Measurements from ENCODE around the gene COX14. TPM values are rescaled to one million over a fixed set of nuclear protein-coding genes. Genes with fewer than 3 reads are reported as not detected.

The COX14 gene
- total RNA-seq, 1 experiment from 2014 or later = 41.0 TPM

- Histone ChIP-seq H3K79me2 (ENCODE audit: insufficient read depth, low read length) (no peaks in the 10 kb centered on the region), H3K27me3 (ENCODE audit: insufficient read depth, low read length) (no peaks in the 10 kb centered on the region), H3K9ac (ENCODE audit: low read length) (no peak overlapping the region), H3K9me3 (ENCODE audit: control insufficient read depth in 1 of 2, insufficient read depth in 1 of 2, low read depth in 1 of 2, low read length in 2 of 2) (no peaks in the 10 kb centered on the region), H3K9me2 (ENCODE audit: insufficient read depth) (no peaks in the 10 kb centered on the region), H2AFZ (ENCODE audit: low read depth, low read length, poor library complexity, severe bottlenecking) (no peak overlapping the region), H3K4me1 (ENCODE audit: control insufficient read depth in 1 of 2, insufficient read depth in 2 of 2, low read length in 2 of 2) (no peaks in the 10 kb centered on the region), H3K4me2 (ENCODE audit: low read length) (no peak overlapping the region), H3K27ac (ENCODE audit: low read depth, low read length) (no peak overlapping the region), H3K4me3 (replicated peaks in 1 of 2; ENCODE audit: low read depth in 1 of 2, low read length in 2 of 2) (no peak overlapping the region), H4K20me1 (ENCODE audit: insufficient read depth) (no peaks in the 10 kb centered on the region), H3K36me3 (ENCODE audit: control insufficient read depth in 1 of 2, insufficient read depth in 2 of 2, low read length in 2 of 2) (peaks cover 22 to 23% of the 10 kb centered on the region in 2 experiments)
- ATAC-seq (no peak), DNase-seq (ENCODE audit: low read depth, low spot score) (no peak)
- TF ChIP-seq EZH2 (IDR thresholded peaks at IDR 0.05) = no peak
- ChIA-PET CTCF (no interaction called here), POLR2A (no interaction called here), RAD21 (ENCODE audit: low non-redundant PET in 1 of 2, low total read pairs in 2 of 2, uncharacterized antibody in 2 of 2, unreplicated experiment in 2 of 2) (no interaction called here)
- no TSS peak for BruUV-seq (replicated peaks)
- intact Hi-C loops (cut with micrococcal nuclease) = no loop called here
Observed at GRCh38 chr12:50129290-50129689, 17.3 kb downstream of the COX14 start.

DNA sequence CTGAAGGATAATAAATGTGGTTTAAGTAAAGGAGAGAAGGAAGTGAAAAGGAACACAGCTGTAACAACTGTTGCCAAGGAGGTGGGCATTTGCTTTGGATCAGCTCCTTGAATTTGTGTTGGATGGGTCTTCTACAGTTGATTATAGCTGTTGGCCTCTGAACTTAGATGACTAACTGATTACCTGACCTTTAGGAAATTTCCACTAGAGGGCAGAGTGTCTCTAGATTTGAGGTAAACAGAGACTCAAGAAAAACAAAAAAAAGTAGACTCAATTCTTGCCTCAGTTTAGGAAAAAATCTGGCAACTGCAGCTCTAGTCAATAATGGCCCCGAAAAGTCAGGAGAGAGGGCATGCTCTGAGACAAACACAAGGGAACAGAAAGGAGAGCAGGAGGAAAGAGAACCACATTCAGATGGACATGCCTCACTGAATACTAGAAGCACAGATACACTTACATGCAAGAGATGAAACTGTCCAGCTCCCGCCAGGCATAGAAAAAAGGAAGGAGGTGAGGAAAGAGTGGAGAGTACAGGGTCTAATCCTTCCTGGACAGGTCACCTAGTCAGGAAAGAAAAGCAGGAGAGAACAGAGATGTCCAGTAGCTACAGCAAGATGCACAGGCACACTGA is 20.6 kb downstream of the COX14 start:
- intact Hi-C loops (cut with micrococcal nuclease) = no loop called here
- DNase-seq (ENCODE audit: low read depth, low spot score) (no peak), ATAC-seq (no peak)
- no peaks in the 10 kb centered on the region for H3K79me2 ChIP-seq (ENCODE audit: insufficient read depth, low read length)
- TF ChIP-seq MAX (IDR thresholded peaks at IDR 0.05) = no peak
- no peak for TF ChIP-seq CBX3 (IDR thresholded peaks at IDR 0.05; ENCODE audit: low read depth)
- no peak for TF ChIP-seq YY1 (IDR thresholded peaks at IDR 0.05; ENCODE audit: extremely low read depth, insufficient replicate concordance, low read depth, low read length)
- TF ChIP-seq CEBPB (IDR thresholded peaks at IDR 0.05; ENCODE audit: low read depth) = no peak
- TF ChIP-seq, protein P1, sequence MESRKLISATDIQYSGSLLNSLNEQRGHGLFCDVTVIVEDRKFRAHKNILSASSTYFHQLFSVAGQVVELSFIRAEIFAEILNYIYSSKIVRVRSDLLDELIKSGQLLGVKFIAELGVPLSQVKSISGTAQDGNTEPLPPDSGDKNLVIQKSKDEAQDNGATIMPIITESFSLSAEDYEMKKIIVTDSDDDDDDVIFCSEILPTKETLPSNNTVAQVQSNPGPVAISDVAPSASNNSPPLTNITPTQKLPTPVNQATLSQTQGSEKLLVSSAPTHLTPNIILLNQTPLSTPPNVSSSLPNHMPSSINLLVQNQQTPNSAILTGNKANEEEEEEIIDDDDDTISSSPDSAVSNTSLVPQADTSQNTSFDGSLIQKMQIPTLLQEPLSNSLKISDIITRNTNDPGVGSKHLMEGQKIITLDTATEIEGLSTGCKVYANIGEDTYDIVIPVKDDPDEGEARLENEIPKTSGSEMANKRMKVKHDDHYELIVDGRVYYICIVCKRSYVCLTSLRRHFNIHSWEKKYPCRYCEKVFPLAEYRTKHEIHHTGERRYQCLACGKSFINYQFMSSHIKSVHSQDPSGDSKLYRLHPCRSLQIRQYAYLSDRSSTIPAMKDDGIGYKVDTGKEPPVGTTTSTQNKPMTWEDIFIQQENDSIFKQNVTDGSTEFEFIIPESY (IDR thresholded peaks at IDR 0.05; ENCODE audit: extremely low read depth, insufficient replicate concordance, low read length) = no peak
- TF ChIP-seq ZNF274 (IDR thresholded peaks at IDR 0.05; ENCODE audit: low read depth, low read length) = no peak
- TF ChIP-seq JUND (IDR thresholded peaks at IDR 0.05) = no peak
- TF ChIP-seq ZFX (IDR thresholded peaks at IDR 0.05) = no peak
- CTCF ChIA-PET = interaction anchor here (1.2 kb wide), 1 partner anchor 21 kb away, joined by 7 read pairs; the partner anchor contains the start of gene COX14
- H4K20me1 ChIP-seq (ENCODE audit: insufficient read depth) = no peaks in the 10 kb centered on the region
- no peak overlapping the region for H3K27ac ChIP-seq (ENCODE audit: low read depth, low read length)
- H3K9ac ChIP-seq (ENCODE audit: low read length) = no peak overlapping the region
- BruUV-seq (replicated peaks) = no TSS peak
- H3K4me1 ChIP-seq (ENCODE audit: control insufficient read depth in 1 of 2, insufficient read depth in 2 of 2, low read length in 2 of 2) = no peaks in the 10 kb centered on the region
- no peaks in the 10 kb centered on the region for H3K9me3 ChIP-seq (ENCODE audit: control insufficient read depth in 1 of 2, insufficient read depth in 1 of 2, low read depth in 1 of 2, low read length in 2 of 2)
- POLR2A ChIA-PET = no interaction called here
- RAD21 ChIA-PET (ENCODE audit: low non-redundant PET in 1 of 2, low total read pairs in 2 of 2, uncharacterized antibody in 2 of 2, unreplicated experiment in 2 of 2) = no interaction called here
- no peak overlapping the region for H3K4me3 ChIP-seq (replicated peaks in 1 of 2; ENCODE audit: low read depth in 1 of 2, low read length in 2 of 2)
- no peaks in the 10 kb centered on the region for H3K9me2 ChIP-seq (ENCODE audit: insufficient read depth)
- peaks cover 34 to 35% of the 10 kb centered on the region in 2 experiments for H3K36me3 ChIP-seq (ENCODE audit: control insufficient read depth in 1 of 2, insufficient read depth in 2 of 2, low read length in 2 of 2)
- H3K4me2 ChIP-seq (ENCODE audit: low read length) = no peak overlapping the region
- H3K27me3 ChIP-seq (ENCODE audit: insufficient read depth, low read length) = no peaks in the 10 kb centered on the region
- H2AFZ ChIP-seq (ENCODE audit: low read depth, low read length, poor library complexity, severe bottlenecking) = no peak overlapping the region

All from HCT116 (cell line).